ENCODE results near the gene KCNA1. TPM values are rescaled to one million over a fixed set of nuclear protein-coding genes. Genes with fewer than 3 reads are reported as not detected.

The KCNA1 gene
- total and polyA plus RNA-seq, 8 donors, result 0.15 to 5.4 (median 1.9) TPM; not detected in 4

DNA sequence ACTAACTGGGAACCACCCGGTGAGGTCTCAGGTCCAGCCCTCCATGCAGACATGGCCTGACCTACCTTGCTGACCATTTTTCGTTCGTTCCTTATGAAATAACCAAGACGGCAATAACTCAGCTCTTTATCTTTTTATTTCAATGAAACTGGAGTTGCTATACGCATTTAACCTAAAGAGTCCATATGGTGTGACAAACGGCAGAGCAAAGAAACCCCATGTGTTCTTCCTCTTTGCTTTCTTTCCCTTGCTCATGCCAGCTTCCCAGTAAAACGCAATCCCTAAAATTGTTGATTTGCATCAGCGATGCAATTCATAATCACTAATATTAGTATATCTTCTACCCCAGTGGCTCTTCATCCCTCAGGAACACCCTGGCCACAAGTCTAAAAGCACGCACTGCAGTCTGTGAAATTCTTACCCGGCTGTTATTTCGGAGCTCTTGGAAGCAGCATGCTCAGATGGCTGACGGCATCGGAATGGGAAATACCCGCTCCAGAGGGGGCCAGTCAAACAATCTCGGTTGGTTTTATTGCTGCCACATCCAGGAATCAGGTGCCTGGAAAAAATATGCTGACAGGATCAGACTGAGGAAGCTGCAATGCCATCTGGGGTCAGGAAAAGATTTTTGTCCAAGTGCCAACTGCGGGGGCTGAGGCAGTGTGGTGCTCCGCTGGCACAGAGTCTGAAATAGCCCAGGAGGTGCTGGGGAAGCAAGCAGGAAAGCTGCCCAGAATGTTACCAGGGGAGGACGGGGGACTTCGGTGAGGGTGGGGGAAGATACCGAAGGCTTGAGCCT lies 28.2 kb upstream of the KCNA1 start:
- 81 to 85% (median 84%) methylated on average over 20 of the region's 20 CpGs for WGBS, 5 donors
- Histone ChIP-seq H3K27me3 (peaks cover 0 to 25% (median 3%) of the 10 kb centered on the region in 3 donors), H3K36me3 (no peaks in the 10 kb centered on the region), H3K9me3 (peaks cover 0 to 10% (median 7%) of the 10 kb centered on the region in 4 donors), H3K4me3 (peak overlapping the region in 1 of 4 donors; percentile 11), H3K27ac (peak overlapping the region in 1 of 5 donors; percentile 26), H3K4me1 (no peaks in the 10 kb centered on the region)
- intact Hi-C loops (cut with DNase I; ENCODE audit: low total_unique reads), result no loop called here
- DNase-seq, result peak in 1 of 2 donors; percentile 22
- TF ChIP-seq CTCF (IDR thresholded peaks at IDR 0.05), result no peak
- TF ChIP-seq EP300 (IDR thresholded peaks at IDR 0.05), result no peak
- TF ChIP-seq POLR2AphosphoS5 (IDR thresholded peaks at IDR 0.05), result no peak
- no peak for TF ChIP-seq POLR2A (IDR thresholded peaks at IDR 0.05)

GRCh38 chr12:4891866-4892265 lies 17.8 kb upstream of the KCNA1 start:
- peaks cover 0 to 29% (median 0%) of the 10 kb centered on the region in 3 donors for H3K27me3 ChIP-seq
- no peak for TF ChIP-seq EP300 (IDR thresholded peaks at IDR 0.05)
- no peak for TF ChIP-seq POLR2AphosphoS5 (IDR thresholded peaks at IDR 0.05)
- TF ChIP-seq CTCF (IDR thresholded peaks at IDR 0.05), result no peak
- TF ChIP-seq POLR2A (IDR thresholded peaks at IDR 0.05), result no peak
- intact Hi-C loops (cut with DNase I; ENCODE audit: low total_unique reads), result no loop called here
- H3K9me3 ChIP-seq, result no peaks in the 10 kb centered on the region
- H3K27ac ChIP-seq, result no peak overlapping the region
- 39 to 46% (median 42%) methylated on average over 5 of the region's 5 CpGs for WGBS, 5 donors
- no peak for DNase-seq
- H3K4me3 ChIP-seq, result no peak overlapping the region
- H3K36me3 ChIP-seq, result no peaks in the 10 kb centered on the region
- H3K4me1 ChIP-seq, result no peaks in the 10 kb centered on the region

GRCh38 chr12:4892418-4892817 lies 17.3 kb upstream of the KCNA1 start:
- no peaks in the 10 kb centered on the region for H3K36me3 ChIP-seq
- no peak for TF ChIP-seq POLR2AphosphoS5 (IDR thresholded peaks at IDR 0.05)
- TF ChIP-seq POLR2A (IDR thresholded peaks at IDR 0.05), result no peak
- no peak for TF ChIP-seq CTCF (IDR thresholded peaks at IDR 0.05)
- TF ChIP-seq EP300 (IDR thresholded peaks at IDR 0.05), result no peak
- peaks cover 0 to 29% (median 0%) of the 10 kb centered on the region in 3 donors for H3K27me3 ChIP-seq
- H3K9me3 ChIP-seq, result no peaks in the 10 kb centered on the region
- 76 to 91% (median 85%) methylated on average over 1 of the region's 1 CpG for WGBS, 5 donors
- DNase-seq, result no peak
- H3K27ac ChIP-seq, result no peak overlapping the region
- H3K4me1 ChIP-seq, result no peaks in the 10 kb centered on the region
- intact Hi-C loops (cut with DNase I; ENCODE audit: low total_unique reads), result no loop called here
- no peak overlapping the region for H3K4me3 ChIP-seq

GRCh38 chr12:4894019-4894418 lies 15.7 kb upstream of the KCNA1 start:
- intact Hi-C loops (cut with DNase I; ENCODE audit: low total_unique reads), result no loop called here

More at GRCh38 chr12:4894019-4894418, 15.7 kb upstream of the KCNA1 start:
- Histone ChIP-seq H3K36me3 (no peaks in the 10 kb centered on the region), H3K27me3 (peaks cover 0 to 29% (median 0%) of the 10 kb centered on the region in 3 donors), H3K4me3 (no peak overlapping the region), H3K9me3 (no peaks in the 10 kb centered on the region), H3K4me1 (no peaks in the 10 kb centered on the region), H3K27ac (no peak overlapping the region)
- WGBS, 5 donors, result 53 to 67% (median 54%) methylated on average over 9 of the region's 9 CpGs
- no peak for TF ChIP-seq POLR2AphosphoS5 (IDR thresholded peaks at IDR 0.05)
- no peak for TF ChIP-seq POLR2A (IDR thresholded peaks at IDR 0.05)
- TF ChIP-seq EP300 (IDR thresholded peaks at IDR 0.05), result no peak
- no peak for TF ChIP-seq CTCF (IDR thresholded peaks at IDR 0.05)
- no peak for DNase-seq
